H1 (cell line): Measurements from ENCODE around the gene PDE8B. TPM values are rescaled to one million over a fixed set of nuclear protein-coding genes. Genes with fewer than 3 reads are reported as not detected.

Experiments used
- CTCF ChIA-PET: fragments of 300-600 bp; sonication (Branson Sonifier 250); formaldehyde crosslinking; loops from one replicate; lab custom pipeline; 2021; ENCODE audit not compliant: partially characterized antibody; lab: Charles Lee
- POLR2A ChIA-PET: fragments of 300-600 bp; sonication (Branson Sonifier 250); formaldehyde crosslinking; loops from one replicate; lab custom pipeline; 2021; ENCODE audit warnings: inconsistent platforms; ENCODE audit not compliant: partially characterized antibody; lab: Charles Lee
- DNase-seq, 2 experiments: peaks; one replicate each; pipeline versions ENCODE4 v3.0.0 to v3.0.0-alpha.2; 2010 to 2022; ENCODE audit warnings: low spot score in 2 of 2, low read depth in 1 of 2, mixed read lengths in 1 of 2
- FAIRE-seq: peaks from 2 replicates; lab custom pipeline; 2011; peaks lifted over from hg19 to GRCh38; lab: Jason Lieb, UNC
- H2AFZ ChIP-seq: 2 replicates; pipeline ENCODE4 v1.8.1; 2012; ENCODE audit warnings: low read length, inconsistent platforms
- H2AK5ac ChIP-seq: 2 replicates; pipeline ENCODE4 v1.6.1; 2013; ENCODE audit warnings: low read depth, low read length
- H2BK120ac ChIP-seq: replicated peaks from 2 replicates; pipeline ENCODE3; 2013; ENCODE audit warnings: low read depth, low read length, inconsistent platforms
- H2BK12ac ChIP-seq: 2 replicates; pipeline ENCODE4 v1.6.1; 2013; ENCODE audit warnings: low read depth, low read length
- H2BK15ac ChIP-seq: 2 replicates; pipeline ENCODE4 v1.6.1; 2013; ENCODE audit warnings: low read length
- H2BK20ac ChIP-seq: 2 replicates; pipeline ENCODE4 v1.6.1; 2013; ENCODE audit warnings: low read length
- H2BK5ac ChIP-seq: 2 replicates; pipeline ENCODE4 v1.6.1; 2013; ENCODE audit warnings: low read depth, low read length
- H3K14ac ChIP-seq: 2 replicates; pipeline ENCODE4 v1.6.1; 2013; ENCODE audit warnings: inconsistent platforms; ENCODE audit not compliant: insufficient read length
- H3K18ac ChIP-seq: 2 replicates; pipeline ENCODE4 v1.6.1; 2013; ENCODE audit warnings: low read length; ENCODE audit errors: extremely low read depth
- H3K23ac ChIP-seq: 2 replicates; pipeline ENCODE4 v1.6.1; 2013; ENCODE audit warnings: inconsistent platforms; ENCODE audit not compliant: insufficient read length
- H3K23me2 ChIP-seq: 2 replicates; pipeline ENCODE4 v1.6.1; 2013; ENCODE audit warnings: low read depth, low read length
- H3K27ac ChIP-seq: 2 replicates; pipeline ENCODE4 v1.6.1; 2011; ENCODE audit warnings: low read depth, low read length, inconsistent platforms
- H3K27me3 ChIP-seq, 4 experiments: replicated peaks in 1 of 4; 1 replicate in 1 of 4; 2 replicates in 3 of 4; pipeline versions ENCODE4 v1.6.1 to v1.8.1; 2011 to 2013; ENCODE audit warnings: low read length in 3 of 4, mild to moderate bottlenecking in 3 of 4, inconsistent platforms in 2 of 4, mixed read lengths in 2 of 4, moderate library complexity in 1 of 4; ENCODE audit not compliant: control insufficient read depth in 3 of 4, insufficient read depth in 3 of 4; ENCODE audit errors: extremely low read depth in 1 of 4
- H3K36me3 ChIP-seq, 4 experiments: 2 replicates each; pipeline versions ENCODE4 v1.6.1 to v1.8.1; 2011 to 2013; ENCODE audit warnings: mild to moderate bottlenecking in 4 of 4, low read length in 3 of 4, moderate library complexity in 2 of 4, control low read depth in 1 of 4, inconsistent platforms in 1 of 4; ENCODE audit not compliant: insufficient read depth in 4 of 4, control insufficient read depth in 2 of 4
- H3K4ac ChIP-seq: replicated peaks from 2 replicates; pipeline ENCODE3; 2013; ENCODE audit warnings: low read length, low read depth, mixed read lengths, inconsistent platforms; ENCODE audit not compliant: insufficient read length
- H3K4me1 ChIP-seq, 4 experiments: replicated peaks in 1 of 4; 1 replicate in 1 of 4; 2 replicates in 3 of 4; pipeline versions ENCODE4 v1.6.1 to v1.8.1; 2011 to 2013; ENCODE audit warnings: low read length in 3 of 4, inconsistent platforms in 2 of 4, mixed read lengths in 1 of 4; ENCODE audit not compliant: insufficient read depth in 4 of 4, control insufficient read depth in 3 of 4
- H3K4me2 ChIP-seq, 2 experiments: 2 replicates each; pipeline versions ENCODE4 v1.6.1 to v1.8.1; 2011 to 2013; ENCODE audit warnings: low read depth in 2 of 2, low read length in 2 of 2, control low read depth in 1 of 2, inconsistent platforms in 1 of 2, mild to moderate bottlenecking in 1 of 2; ENCODE audit not compliant: insufficient read depth in 1 of 2
- H3K4me3 ChIP-seq, 4 experiments: fragments of 200-600, 300-600 bp in 1 of 4; sonication (generic), shearing (Covaris generic), sonication (Bioruptor Twin) in 1 of 4; 2 replicates each; pipeline versions ENCODE4 v1.5.1 to v1.8.1; 2011 to 2016; ENCODE audit warnings: low read length in 4 of 4, low read depth in 3 of 4, control low read depth in 2 of 4, inconsistent platforms in 2 of 4, mild to moderate bottlenecking in 2 of 4, mixed read lengths in 1 of 4, moderate library complexity in 1 of 4; ENCODE audit not compliant: insufficient read depth in 2 of 4; ENCODE audit errors: extremely low read depth in 1 of 4
- H3K56ac ChIP-seq: replicated peaks from 2 replicates; pipeline ENCODE3; 2013; ENCODE audit warnings: low read depth, mild to moderate bottlenecking, mixed read lengths, low read length, inconsistent platforms; ENCODE audit not compliant: insufficient read length
- H3K79me1 ChIP-seq: 2 replicates; pipeline ENCODE4 v1.6.1; 2013; ENCODE audit warnings: low read depth, low read length, control low read depth
- H3K79me2 ChIP-seq, 2 experiments: 2 replicates each; pipeline versions ENCODE4 v1.6.1 to v1.8.1; 2012 to 2013; ENCODE audit warnings: low read length in 2 of 2, mild to moderate bottlenecking in 2 of 2, inconsistent platforms in 1 of 2; ENCODE audit not compliant: insufficient read depth in 2 of 2, control insufficient read depth in 1 of 2
- H3K9ac ChIP-seq, 4 experiments: replicated peaks in 1 of 4; 1 replicate in 1 of 4; 2 replicates in 3 of 4; pipeline versions ENCODE4 v1.6.1 to v1.8.1; 2011 to 2013; ENCODE audit warnings: low read depth in 3 of 4, low read length in 3 of 4, control low read depth in 2 of 4, mild to moderate bottlenecking in 2 of 4, moderate library complexity in 2 of 4, inconsistent platforms in 1 of 4; ENCODE audit errors: extremely low read depth in 1 of 4
- H3K9me3 ChIP-seq, 2 experiments: 2 replicates each; pipeline versions ENCODE4 v1.6.1 to v1.8.1; 2012 to 2013; ENCODE audit warnings: mild to moderate bottlenecking in 2 of 2, moderate library complexity in 2 of 2, control low read depth in 1 of 2, inconsistent platforms in 1 of 2, low read depth in 1 of 2, low read length in 1 of 2, mixed read lengths in 1 of 2; ENCODE audit not compliant: insufficient read depth in 2 of 2
- H4K20me1 ChIP-seq, 2 experiments: replicated peaks in 1 of 2; 2 replicates each; pipeline versions ENCODE3 to v1.8.1; 2011 to 2013; ENCODE audit warnings: inconsistent platforms in 2 of 2, low read length in 2 of 2, mild to moderate bottlenecking in 1 of 2; ENCODE audit not compliant: insufficient read depth in 2 of 2, control insufficient read depth in 1 of 2
- H4K5ac ChIP-seq: 2 replicates; pipeline ENCODE4 v1.6.1; 2013; ENCODE audit warnings: low read length, low read depth, mixed read lengths, inconsistent platforms; ENCODE audit not compliant: insufficient read length
- H4K8ac ChIP-seq: 2 replicates; pipeline ENCODE4 v1.8.0; 2013; ENCODE audit warnings: mild to moderate bottlenecking, moderate library complexity, low read length, inconsistent platforms; ENCODE audit not compliant: insufficient read depth; ENCODE audit errors: extremely low read depth
- H4K91ac ChIP-seq: replicated peaks from 2 replicates; pipeline ENCODE3; 2013; ENCODE audit warnings: low read length, mixed read lengths, inconsistent platforms; ENCODE audit not compliant: insufficient read length
- BCL11A ChIP-seq, 2 experiments: IDR thresholded peaks; one replicate each; pipeline ENCODE4 v1.6.1; 2011; ENCODE audit warnings: low read depth in 2 of 2, low read length in 2 of 2, mild to moderate bottlenecking in 2 of 2
- CBX5 ChIP-seq: fragments of 300-800, 300-1000 bp; sonication (generic); IDR thresholded peaks from 2 replicates; pipeline ENCODE4 v1.7.1; 2016; ENCODE audit warnings: antibody characterized with exemption, low read length, low read depth
- CHD1 ChIP-seq: IDR thresholded peaks from 2 replicates; pipeline ENCODE4 v1.6.1; 2012; ENCODE audit warnings: low read depth, low read length, improper control_type of control experiment
- JUND ChIP-seq: IDR thresholded peaks from 2 replicates; pipeline ENCODE4 v1.6.1; 2011; ENCODE audit warnings: mild to moderate bottlenecking, improper control_type of control experiment, low read length
- SAP30 ChIP-seq: fragments of 300-600 bp; sonication (generic); IDR thresholded peaks from 2 replicates; pipeline ENCODE4 v1.7.1; 2012; ENCODE audit warnings: low read length, moderate library complexity, mild to moderate bottlenecking, inconsistent platforms; ENCODE audit not compliant: insufficient read depth, insufficient replicate concordance
- SRF ChIP-seq: IDR thresholded peaks from 2 replicates; pipeline ENCODE4 v1.6.1; 2011; ENCODE audit warnings: mild to moderate bottlenecking, low read depth, low read length, moderate library complexity
- TAF7 ChIP-seq: optimal IDR thresholded peaks from 2 replicates; pipeline ENCODE3; 2011; ENCODE audit warnings: low read depth, mild to moderate bottlenecking, inconsistent platforms, low read length, moderate library complexity, borderline replicate concordance
- TEAD4 ChIP-seq: IDR thresholded peaks from 2 replicates; pipeline ENCODE4 v1.6.1; 2012; ENCODE audit warnings: low read depth, low read length, inconsistent platforms, mixed read lengths
- WGBS, 2 experiments: shearing (Covaris generic) in 1 of 2; methylation state at CpG; one replicate each; pipeline versions ENCODE4 v1.1.6 to v1.1.7; 2013 to 2015; ENCODE audit warnings: low lambda C conversion rate in 2 of 2, mixed read lengths in 2 of 2, inconsistent platforms in 1 of 2, low coverage in 1 of 2, missing lambda C conversion rate in 1 of 2; ENCODE audit not compliant: insufficient replicate concordance in 2 of 2, insufficient coverage in 1 of 2, insufficient read length in 1 of 2; ENCODE audit errors: extremely low coverage in 1 of 2, missing lambda C conversion rate in 1 of 2; 5-methylcytosine and 5-hydroxymethylcytosine counted together
- polyA plus RNA-seq, 7 experiments: library from polyadenylated mRNA; depleted of rRNA in 3 of 7; stranded (reverse) in 5 of 7; unstranded in 2 of 7; fragments of >200 nt in 5 of 7; fragments of 200-250 nt in 2 of 7; gene quantifications; 1 replicate in 5 of 7; 2 replicates in 1 of 7; 4 replicates in 1 of 7; pipeline versions ENCODE4 v1.2.1 to v1.2.3, GENCODE V29; 2011 to 2013; ENCODE audit warnings: missing spikeins in 2 of 7, mixed read lengths in 2 of 7
- total RNA-seq: library from RNA; stranded (reverse); fragmentation: NEBNext Ultra II Directional; extraction: Animal tissue kit (Norgen Biotek cat#: 25700); gene quantifications from 2 replicates; pipeline ENCODE4 v1.2.1, GENCODE V29; 2021
- TF ChIP-seq, protein P1 (sequence below), 3 experiments: IDR thresholded peaks; 1 replicate in 2 of 3; 2 replicates in 1 of 3; pipeline versions ENCODE4 v1.5.1 to v1.6.1; 2011; ENCODE audit warnings: low read length in 3 of 3, mild to moderate bottlenecking in 3 of 3, inconsistent platforms in 2 of 3, low read depth in 1 of 3, moderate library complexity in 1 of 3; ENCODE audit not compliant: insufficient read depth in 1 of 3; ENCODE audit errors: control extremely low read depth in 1 of 3

Gene PDE8B
- total and polyA plus RNA-seq, 2 of the 8 experiments (the other 6 are each of a cell fraction or from before 2014, with no cell fraction given), result 0.32 to 1.1 TPM

DNA sequence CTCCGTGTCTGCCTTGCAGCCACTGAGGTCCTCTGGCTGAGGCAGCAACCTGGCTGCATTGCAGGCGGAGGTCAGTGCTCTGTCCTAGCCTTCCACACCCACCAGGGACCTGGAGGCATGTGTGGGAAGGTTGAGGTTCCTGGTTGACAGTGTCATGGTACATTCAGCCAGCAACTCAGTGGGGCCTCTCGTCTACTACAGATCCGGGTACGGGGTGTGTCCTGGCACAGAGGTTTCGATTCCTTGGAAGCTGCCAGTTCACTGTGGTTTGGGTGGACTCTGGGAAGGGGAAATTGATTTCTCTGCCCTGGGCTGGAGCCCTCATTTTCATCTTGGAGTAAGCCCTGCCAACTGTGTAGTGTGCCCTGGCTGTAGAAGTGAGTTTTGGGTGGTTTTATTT lies 45.1 kb downstream of the PDE8B start:
- H4K8ac ChIP-seq, result no peak overlapping the region
- no peaks in the 10 kb centered on the region for H3K36me3 ChIP-seq
- H3K4ac ChIP-seq, result no peak overlapping the region
- no peak overlapping the region for H4K5ac ChIP-seq
- H4K20me1 ChIP-seq, result no peaks in the 10 kb centered on the region
- no peak overlapping the region for H3K56ac ChIP-seq
- CTCF ChIA-PET, result no interaction called here
- no peak overlapping the region for H3K18ac ChIP-seq
- no peaks in the 10 kb centered on the region; a peak in 1 of 7 replicates for H3K27me3 ChIP-seq
- POLR2A ChIA-PET, result no interaction called here
- TF ChIP-seq SAP30 (no peak), JUND (no peak), CHD1 (no peak), TAF7 (no peak), CBX5 (no peak), BCL11A (IDR thresholded peaks at IDR 0.05; ENCODE audit: low read depth in 2 of 2, low read length in 2 of 2) (no peak), TEAD4 (no peak), SRF (no peak)
- TF ChIP-seq, protein P1, sequence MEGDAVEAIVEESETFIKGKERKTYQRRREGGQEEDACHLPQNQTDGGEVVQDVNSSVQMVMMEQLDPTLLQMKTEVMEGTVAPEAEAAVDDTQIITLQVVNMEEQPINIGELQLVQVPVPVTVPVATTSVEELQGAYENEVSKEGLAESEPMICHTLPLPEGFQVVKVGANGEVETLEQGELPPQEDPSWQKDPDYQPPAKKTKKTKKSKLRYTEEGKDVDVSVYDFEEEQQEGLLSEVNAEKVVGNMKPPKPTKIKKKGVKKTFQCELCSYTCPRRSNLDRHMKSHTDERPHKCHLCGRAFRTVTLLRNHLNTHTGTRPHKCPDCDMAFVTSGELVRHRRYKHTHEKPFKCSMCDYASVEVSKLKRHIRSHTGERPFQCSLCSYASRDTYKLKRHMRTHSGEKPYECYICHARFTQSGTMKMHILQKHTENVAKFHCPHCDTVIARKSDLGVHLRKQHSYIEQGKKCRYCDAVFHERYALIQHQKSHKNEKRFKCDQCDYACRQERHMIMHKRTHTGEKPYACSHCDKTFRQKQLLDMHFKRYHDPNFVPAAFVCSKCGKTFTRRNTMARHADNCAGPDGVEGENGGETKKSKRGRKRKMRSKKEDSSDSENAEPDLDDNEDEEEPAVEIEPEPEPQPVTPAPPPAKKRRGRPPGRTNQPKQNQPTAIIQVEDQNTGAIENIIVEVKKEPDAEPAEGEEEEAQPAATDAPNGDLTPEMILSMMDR (IDR thresholded peaks at IDR 0.05; ENCODE audit: control extremely low read depth in 1 of 3, insufficient read depth in 1 of 3, low read depth in 1 of 3, low read length in 3 of 3), result no peak
- no peak overlapping the region for H2BK120ac ChIP-seq
- H2BK5ac ChIP-seq, result no peak overlapping the region
- no peak overlapping the region for H2BK12ac ChIP-seq
- H4K91ac ChIP-seq, result no peak overlapping the region
- no peak overlapping the region for H3K4me2 ChIP-seq
- H2AK5ac ChIP-seq, result no peak overlapping the region
- H3K14ac ChIP-seq, result no peak overlapping the region
- no peaks in the 10 kb centered on the region for H3K23me2 ChIP-seq
- H3K4me3 ChIP-seq, result no peak overlapping the region
- WGBS, 2 experiments, result 70% methylated on average over 6 of the region's 6 CpGs; no CpG with 5 or more reads in 1 of the 2 experiments
- no peak overlapping the region for H3K9ac ChIP-seq
- DNase-seq, result no peak
- H2AFZ ChIP-seq, result no peak overlapping the region
- H3K27ac ChIP-seq, result no peak overlapping the region
- H3K4me1 ChIP-seq, result peaks cover 0 to 2% (median 0%) of the 10 kb centered on the region in 4 experiments; a peak in 1 of 7 replicates
- FAIRE-seq, result no peak
- no peaks in the 10 kb centered on the region for H3K9me3 ChIP-seq
- no peak overlapping the region for H3K23ac ChIP-seq
- no peaks in the 10 kb centered on the region for H3K79me2 ChIP-seq
- H2BK20ac ChIP-seq, result no peak overlapping the region
- no peak overlapping the region for H2BK15ac ChIP-seq
- no peaks in the 10 kb centered on the region; the same call in 1 of the 2 replicates for H3K79me1 ChIP-seq
